Rectal smooth muscle tissue (tissue), 1 donor: Measurements from ENCODE around the gene UTP4.

Experiments
- H3K27ac ChIP-seq: one replicate; pipeline ENCODE4 v1.7.0; 2013; ENCODE audit warnings: low read depth, low read length, inconsistent platforms
- H3K27me3 ChIP-seq: one replicate; pipeline ENCODE4 v1.7.0; 2013; ENCODE audit warnings: low read length; ENCODE audit not compliant: control insufficient read depth, insufficient read depth
- H3K36me3 ChIP-seq: one replicate; pipeline ENCODE4 v1.7.0; 2013; ENCODE audit warnings: low read length; ENCODE audit not compliant: control insufficient read depth, insufficient read depth
- H3K4me1 ChIP-seq: one replicate; pipeline ENCODE4 v1.7.0; 2013; ENCODE audit warnings: low read length; ENCODE audit not compliant: control insufficient read depth, insufficient read depth
- H3K4me3 ChIP-seq: one replicate; pipeline ENCODE4 v1.7.0; 2013; ENCODE audit warnings: low read length
- H3K9ac ChIP-seq: one replicate; pipeline ENCODE4 v1.7.0; 2013; ENCODE audit warnings: low read length

UTP4 gene

GRCh38 chr16:69176033-69176800, 43.8 kb downstream of the UTP4 start:
- no peak overlapping the region for H3K9ac ChIP-seq
- no peaks in the 10 kb centered on the region for H3K36me3 ChIP-seq
- H3K27me3 ChIP-seq, result no peaks in the 10 kb centered on the region
- no peak overlapping the region for H3K4me3 ChIP-seq
- no peak overlapping the region for H3K27ac ChIP-seq
- peaks cover 20% of the 10 kb centered on the region for H3K4me1 ChIP-seq

GRCh38 chr16:69179328-69180010, 47.0 kb downstream of the UTP4 start:
- Histone ChIP-seq H3K27me3 (no peaks in the 10 kb centered on the region), H3K27ac (peak overlapping the region; percentile 85), H3K4me3 (no peak overlapping the region), H3K9ac (no peak overlapping the region), H3K36me3 (no peaks in the 10 kb centered on the region), H3K4me1 (peaks cover 12% of the 10 kb centered on the region)

- Histone ChIP-seq H3K4me3 (no peak overlapping the region), H3K36me3 (no peaks in the 10 kb centered on the region), H3K4me1 (peaks cover 12% of the 10 kb centered on the region), H3K27ac (peak overlapping the region; percentile 85), H3K9ac (no peak overlapping the region), H3K27me3 (no peaks in the 10 kb centered on the region)
Measured at GRCh38 chr16:69180011-69180338, 47.5 kb downstream of the UTP4 start.

DNA sequence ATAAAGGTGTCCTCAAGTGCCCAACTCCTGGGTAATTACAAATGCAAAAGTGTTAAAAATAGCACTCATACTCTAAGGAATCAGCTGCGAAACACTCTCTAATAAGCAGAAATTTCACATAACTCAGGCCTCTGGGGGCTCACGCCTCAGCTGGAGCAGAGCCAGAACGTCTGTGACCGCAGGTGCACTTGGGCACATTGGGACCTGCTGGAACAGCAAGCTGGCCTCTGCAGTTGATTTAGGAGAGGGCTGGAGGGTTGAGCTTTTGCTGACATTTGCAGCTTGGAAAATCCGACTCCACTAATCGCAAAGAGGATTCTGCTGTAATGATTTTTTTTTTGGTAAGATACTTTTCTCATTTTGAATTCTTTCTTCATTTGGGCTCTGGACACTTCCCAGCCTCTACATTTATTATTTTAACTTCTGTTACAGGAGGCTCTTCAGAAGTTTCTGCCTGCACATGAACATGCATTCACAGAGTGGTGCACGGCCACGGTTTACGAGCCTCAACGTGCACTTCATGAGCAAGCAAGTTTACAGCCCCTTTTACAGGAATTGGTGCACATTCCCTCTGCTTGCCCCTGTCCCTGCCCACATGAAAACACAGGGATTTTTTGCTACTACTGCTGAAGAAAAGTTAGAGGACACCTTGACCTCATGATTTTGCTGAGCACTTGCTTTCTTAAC, 50.4 kb downstream of the UTP4 start:
- Histone ChIP-seq H3K27ac (peak overlapping the region; percentile 42), H3K27me3 (no peaks in the 10 kb centered on the region), H3K4me1 (peaks cover 15% of the 10 kb centered on the region), H3K9ac (no peak overlapping the region), H3K36me3 (no peaks in the 10 kb centered on the region), H3K4me3 (peak overlapping the region; percentile 25)

GRCh38 chr16:69186642-69187445, 54.4 kb downstream of the UTP4 start, which contains the start of gene SNTB2:
SNTB2 (plus strand) TSS chr16:69187164; CDS start chr16:69187167, 3 bp downstream.
- Histone ChIP-seq H3K9ac (peak within 1 kb of the TSS; percentile 62), H3K36me3 (no peaks in the 10 kb centered on the region), H3K4me1 (peaks cover 13% of the 10 kb centered on the region), H3K27ac (peak within 1 kb of the TSS; percentile 88), H3K4me3 (peak within 1 kb of the TSS; percentile 87), H3K27me3 (no peaks in the 10 kb centered on the region)

DNA sequence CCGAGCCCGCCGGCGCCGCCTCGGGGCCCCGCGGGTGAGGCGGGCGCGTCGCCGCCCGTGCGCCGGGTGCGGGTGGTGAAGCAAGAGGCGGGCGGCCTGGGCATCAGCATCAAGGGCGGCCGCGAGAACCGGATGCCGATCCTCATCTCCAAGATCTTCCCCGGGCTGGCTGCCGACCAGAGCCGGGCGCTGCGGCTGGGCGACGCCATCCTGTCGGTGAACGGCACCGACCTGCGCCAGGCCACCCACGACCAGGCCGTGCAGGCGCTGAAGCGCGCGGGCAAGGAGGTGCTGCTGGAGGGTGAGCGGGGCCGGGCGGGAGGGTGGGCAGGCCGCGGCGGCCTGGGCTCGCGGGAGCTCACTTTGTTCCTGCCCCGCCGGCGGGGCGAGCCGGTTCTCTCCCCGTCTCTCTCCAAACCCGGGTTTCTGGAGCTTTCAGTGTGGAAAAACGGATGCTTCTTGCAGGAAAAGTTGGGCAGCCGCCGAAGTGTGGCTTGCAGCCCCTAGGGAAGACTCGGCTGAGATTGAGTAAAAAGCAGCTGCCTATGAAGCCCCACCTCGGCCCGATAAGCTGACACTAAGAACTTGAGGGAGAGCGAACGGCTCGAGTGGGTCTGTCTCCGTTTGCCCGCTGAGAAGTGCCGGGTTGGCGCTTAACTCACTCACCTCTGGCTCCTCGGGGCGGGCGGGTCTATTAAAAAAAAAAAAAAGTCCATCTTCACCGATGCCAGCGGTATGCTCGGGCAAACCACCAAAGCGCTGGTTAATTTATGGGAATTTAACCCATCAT, 55.2 kb downstream of the UTP4 start:
- Histone ChIP-seq H3K27me3 (no peaks in the 10 kb centered on the region), H3K4me3 (peak overlapping the region; percentile 87), H3K27ac (peak overlapping the region; percentile 85), H3K9ac (peak overlapping the region; percentile 62), H3K36me3 (no peaks in the 10 kb centered on the region), H3K4me1 (peaks cover 16% of the 10 kb centered on the region)

GRCh38 chr16:69188236-69188549, 55.7 kb downstream of the UTP4 start:
- Histone ChIP-seq H3K9ac (no peak overlapping the region), H3K27ac (peak overlapping the region; percentile 85), H3K4me1 (peaks cover 14% of the 10 kb centered on the region), H3K36me3 (no peaks in the 10 kb centered on the region), H3K27me3 (no peaks in the 10 kb centered on the region), H3K4me3 (peak overlapping the region; percentile 87)

- H3K27me3 ChIP-seq, result no peaks in the 10 kb centered on the region
- H3K36me3 ChIP-seq, result no peaks in the 10 kb centered on the region
- peak overlapping the region; percentile 87 for H3K4me3 ChIP-seq
- peak overlapping the region; percentile 7 for H3K9ac ChIP-seq
- peaks cover 13% of the 10 kb centered on the region for H3K4me1 ChIP-seq
- H3K27ac ChIP-seq, result no peak overlapping the region
Measured at GRCh38 chr16:69188716-69189115, 56.3 kb downstream of the UTP4 start.

DNA sequence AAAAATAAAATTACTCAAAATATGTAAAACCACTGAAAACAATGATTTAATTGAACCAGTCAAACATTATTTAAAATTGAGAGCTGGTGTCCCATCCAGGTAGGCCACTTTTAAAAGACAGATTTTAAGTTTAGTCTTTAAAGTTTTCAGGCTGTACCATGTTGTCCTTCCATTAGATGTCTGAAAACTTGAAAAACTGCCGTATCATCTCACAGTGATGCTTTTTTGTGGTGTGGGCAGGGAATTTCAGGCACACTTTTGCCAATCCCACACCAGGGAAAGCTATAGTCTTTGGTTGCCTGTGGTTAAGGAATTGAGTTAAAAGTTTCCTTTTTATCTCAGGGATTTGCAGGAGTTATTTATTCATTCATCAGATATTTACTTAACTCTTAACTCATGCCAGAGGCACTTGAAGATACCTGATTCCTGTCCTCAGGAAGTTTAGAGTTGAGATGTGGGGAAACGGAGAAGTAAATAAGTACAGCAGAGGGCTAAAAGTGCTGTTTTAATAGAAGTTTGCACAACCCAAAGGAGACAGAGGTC, 57.7 kb downstream of the UTP4 start:
- Histone ChIP-seq H3K4me1 (peaks cover 12% of the 10 kb centered on the region), H3K27me3 (no peaks in the 10 kb centered on the region), H3K4me3 (no peak overlapping the region), H3K9ac (no peak overlapping the region), H3K27ac (no peak overlapping the region), H3K36me3 (no peaks in the 10 kb centered on the region)

GRCh38 chr16:69190598-69190997, 58.1 kb downstream of the UTP4 start:
- Histone ChIP-seq H3K27me3 (no peaks in the 10 kb centered on the region), H3K4me1 (peaks cover 12% of the 10 kb centered on the region), H3K4me3 (no peak overlapping the region), H3K36me3 (no peaks in the 10 kb centered on the region), H3K27ac (no peak overlapping the region), H3K9ac (no peak overlapping the region)

GRCh38 chr16:69191136-69191535, 58.7 kb downstream of the UTP4 start:
- H3K4me1 ChIP-seq, result peaks cover 12% of the 10 kb centered on the region
- H3K27me3 ChIP-seq, result no peaks in the 10 kb centered on the region
- no peak overlapping the region for H3K4me3 ChIP-seq
- no peak overlapping the region for H3K27ac ChIP-seq
- no peaks in the 10 kb centered on the region for H3K36me3 ChIP-seq
- H3K9ac ChIP-seq, result no peak overlapping the region
